GOT3 (cell line): ENCODE results near the gene RNPC3.
"Not testable (repeated sequence)": the region's sequence is repeated elsewhere in the genome, so short reads cannot be mapped to it uniquely, and the experiment has no call there.

ENCODE experiments used
- DNase-seq: peaks from one replicate; lab custom pipeline; 2025; ENCODE audit warnings: mixed read lengths; lab: John Stamatoyannopoulos, UW

Gene RNPC3

DNA sequence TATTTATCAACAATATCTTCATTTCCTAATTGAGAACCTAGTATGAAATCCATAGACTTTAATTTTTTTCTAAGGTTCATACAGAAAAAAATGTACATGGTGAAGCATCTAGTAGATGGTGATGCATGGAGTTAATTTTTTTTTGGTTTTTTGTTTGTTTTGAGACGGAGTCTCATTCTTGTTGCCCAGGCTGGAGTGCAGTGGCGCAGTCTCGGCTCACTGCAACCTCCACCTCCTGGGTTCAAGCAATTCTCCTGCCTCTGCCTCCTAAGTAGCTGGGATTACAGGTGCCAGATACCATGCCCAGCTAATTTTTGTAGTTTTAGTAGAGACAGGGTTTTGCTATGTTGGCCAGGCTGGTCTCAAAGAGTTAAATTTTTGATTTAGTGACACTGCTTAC lies 35.6 kb downstream of the RNPC3 start:
- not testable (repeated sequence) for DNase-seq

DNA sequence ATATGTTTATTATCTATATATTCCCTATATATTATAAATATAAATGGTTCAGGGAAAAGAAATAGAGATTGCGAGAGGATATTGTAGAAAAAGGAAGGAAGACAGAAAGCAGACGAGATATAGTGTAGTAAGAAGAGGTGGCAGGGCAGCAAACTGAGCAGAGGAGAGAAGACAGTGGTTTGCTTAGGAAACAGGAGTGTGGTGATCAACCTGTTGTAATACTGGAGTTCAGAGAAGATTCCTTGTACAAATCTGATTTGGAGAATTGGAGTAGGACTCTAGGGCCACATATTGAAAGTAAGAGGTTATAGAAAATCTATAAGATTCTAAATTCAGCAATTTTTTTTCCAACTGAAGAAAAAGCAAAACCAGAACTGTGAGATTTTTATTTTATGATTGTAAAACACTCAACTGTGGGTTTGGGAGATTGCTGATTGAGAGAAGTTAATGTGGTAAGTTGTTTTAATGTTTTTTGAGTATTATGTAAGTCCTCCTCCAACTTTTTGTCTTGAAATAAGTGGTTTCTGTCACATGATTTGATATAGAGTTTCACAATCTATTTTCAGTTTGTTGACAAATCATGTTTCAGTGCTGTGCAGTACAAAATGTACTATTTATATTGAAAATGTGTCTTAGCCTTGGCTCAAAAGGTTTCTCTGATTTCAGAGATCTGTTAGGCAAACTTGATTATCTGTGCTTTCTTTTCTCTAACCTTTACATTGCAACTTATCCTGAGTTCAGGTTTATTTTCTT lies 36.3 kb downstream of the RNPC3 start:
- DNase-seq: no peak

DNA sequence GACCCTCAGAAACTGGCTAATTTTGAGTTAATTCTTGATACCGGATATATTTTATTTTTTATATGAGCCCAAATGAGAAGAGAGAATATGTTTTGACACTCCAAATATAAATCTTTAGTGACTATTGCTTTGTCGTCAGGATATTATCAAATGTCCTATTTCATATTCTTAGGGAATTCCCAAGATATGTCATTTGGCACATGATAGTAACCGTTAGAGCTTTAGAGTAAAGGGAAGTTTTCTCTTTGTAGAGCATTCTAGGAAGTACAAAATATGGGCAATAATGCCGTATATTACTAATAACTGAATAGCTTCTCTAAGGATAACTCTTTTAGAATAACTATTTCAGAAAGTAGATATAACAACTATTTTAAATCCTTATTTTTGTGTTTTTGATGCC lies 37.6 kb downstream of the RNPC3 start:
- DNase-seq: no peak

DNA sequence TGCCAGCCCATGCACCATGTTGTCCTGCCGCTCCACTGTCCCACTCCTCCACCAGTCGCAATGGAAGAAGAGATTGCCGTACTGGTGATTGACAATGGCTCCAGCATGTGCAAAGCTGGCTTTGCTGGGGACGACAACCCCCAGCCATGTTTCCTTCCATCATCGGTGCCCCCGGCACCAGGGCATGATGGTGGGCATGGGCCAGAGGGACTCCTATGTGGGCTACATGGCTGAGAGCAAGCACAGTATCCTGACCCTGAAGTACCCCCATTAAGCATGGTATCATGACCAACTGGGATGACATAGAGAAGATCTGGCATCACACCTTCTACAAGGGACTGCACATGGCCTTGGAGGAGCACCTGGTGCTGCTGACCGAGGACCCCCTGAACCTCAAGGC lies 44.0 kb downstream of the RNPC3 start:
- no peak for DNase-seq

DNA sequence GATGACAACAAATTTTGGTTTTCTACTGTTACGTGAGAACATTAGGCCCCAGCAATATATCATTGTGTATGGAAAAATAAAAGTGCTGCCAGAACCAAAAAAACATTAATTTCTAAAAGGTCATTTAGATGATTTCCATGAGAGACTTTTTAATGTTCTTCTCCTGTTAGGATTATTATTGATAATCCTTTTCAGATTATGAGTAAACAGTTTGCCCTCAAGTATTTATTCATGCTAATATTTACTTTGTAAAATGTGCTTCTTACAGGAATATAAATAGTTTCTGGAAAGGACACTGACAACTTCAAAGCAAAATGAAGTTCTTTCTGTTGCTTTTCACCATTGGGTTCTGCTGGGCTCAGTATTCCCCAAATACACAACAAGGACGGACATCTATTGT lies 45.8 kb downstream of the RNPC3 start, which contains the start of gene AMY2B:
Gene AMY2B, plus strand, starts transcription at position 301 of the 400 bp plus-strand sequence. Its CDS starts 14 bp downstream, at position 315.
- DNase-seq: not testable (repeated sequence)

DNA sequence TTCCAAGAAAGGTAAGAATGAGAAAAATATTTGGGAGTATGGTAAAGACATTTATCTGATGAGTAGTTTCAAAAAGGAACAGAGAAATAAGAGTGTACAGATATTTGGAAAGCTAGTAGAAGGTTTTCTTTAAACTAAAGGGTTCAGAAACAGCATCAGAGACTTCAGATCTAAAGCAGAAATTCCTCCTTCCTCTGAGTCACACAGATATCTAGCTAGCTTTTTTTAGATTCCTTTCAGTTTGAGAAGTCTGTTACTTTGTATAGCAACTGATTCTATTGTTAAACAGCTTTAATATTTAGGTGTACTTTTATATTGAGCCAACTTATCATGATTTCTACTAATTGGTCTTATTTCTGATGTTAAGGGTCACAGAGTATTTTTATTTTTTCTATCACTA lies 50.6 kb downstream of the RNPC3 start:
- DNase-seq: no peak

DNA sequence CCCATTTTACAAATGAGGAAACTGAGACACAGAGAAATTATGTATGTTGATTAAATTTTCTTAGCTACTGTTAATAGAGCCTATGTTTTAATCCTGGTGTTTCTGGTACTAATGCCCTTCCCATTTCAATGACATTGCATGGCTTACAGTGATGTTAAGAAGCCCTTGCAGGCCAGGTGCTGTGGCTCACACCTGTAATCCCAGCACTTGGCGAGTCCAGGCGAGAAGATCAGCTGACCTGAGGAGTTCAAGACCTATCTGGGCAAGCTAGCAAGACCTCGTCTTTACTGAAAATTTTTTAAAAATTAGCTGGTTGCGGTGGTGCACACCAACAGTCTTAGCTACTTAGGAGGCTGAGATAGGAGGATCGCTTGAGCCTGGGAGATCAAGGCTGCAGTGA lies 51.3 kb downstream of the RNPC3 start:
- not testable (repeated sequence) for DNase-seq

DNA sequence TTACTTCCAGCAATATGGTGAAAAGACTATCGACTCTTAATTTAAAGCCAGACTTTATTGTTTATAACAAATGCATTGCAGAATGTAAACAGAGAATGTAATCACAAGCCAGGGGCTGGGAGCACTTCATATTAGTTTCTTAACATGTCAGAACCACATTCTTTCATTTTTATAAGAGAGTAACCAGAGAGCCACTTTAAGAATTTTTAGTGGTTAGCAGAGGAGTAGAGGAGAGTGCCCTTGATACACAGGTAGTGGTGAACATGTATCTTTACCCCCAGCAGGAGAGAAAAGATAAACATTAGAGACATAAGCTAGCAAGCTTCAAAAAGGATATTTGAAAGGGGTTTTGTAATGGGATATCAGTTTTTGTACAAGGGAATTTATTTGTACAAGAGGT lies 57.0 kb downstream of the RNPC3 start:
- no peak for DNase-seq

DNA sequence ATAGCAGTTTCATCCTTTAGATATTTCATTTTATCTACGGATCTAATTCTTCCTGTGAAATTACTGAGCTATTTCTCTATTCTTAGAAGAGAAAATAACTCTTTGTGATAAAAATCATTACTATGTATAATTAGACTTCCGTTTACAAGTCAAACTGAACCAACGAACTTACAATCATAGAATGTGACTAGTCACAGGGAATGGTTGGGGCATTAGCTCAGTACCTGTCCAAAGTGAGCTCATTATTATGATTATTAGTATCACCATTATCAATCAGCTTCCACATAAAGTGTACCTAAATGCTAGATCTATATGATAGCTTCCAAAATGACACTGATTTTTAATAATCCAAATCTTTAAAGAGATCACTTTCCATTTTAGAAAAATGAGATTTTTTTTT lies 58.4 kb downstream of the RNPC3 start:
- DNase-seq: no peak

DNA sequence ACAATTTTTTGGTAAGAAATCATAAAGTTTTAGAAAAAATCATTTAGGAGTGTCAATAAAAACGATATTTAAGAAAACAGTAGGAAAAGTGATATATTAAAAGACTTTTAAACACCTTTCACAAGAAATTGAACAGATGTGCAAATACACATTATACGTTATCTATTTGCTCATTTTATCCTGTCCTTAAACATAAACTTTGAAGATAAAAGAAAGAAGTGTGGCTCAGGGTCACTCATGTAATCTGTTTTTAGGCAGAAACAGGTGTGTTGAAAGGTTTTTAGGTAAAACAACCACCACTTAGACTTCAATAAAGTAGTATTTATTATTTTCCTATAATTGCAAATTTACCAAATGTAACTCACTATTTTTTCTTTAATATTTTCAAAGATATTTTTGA lies 59.0 kb downstream of the RNPC3 start:
- no peak for DNase-seq

DNA sequence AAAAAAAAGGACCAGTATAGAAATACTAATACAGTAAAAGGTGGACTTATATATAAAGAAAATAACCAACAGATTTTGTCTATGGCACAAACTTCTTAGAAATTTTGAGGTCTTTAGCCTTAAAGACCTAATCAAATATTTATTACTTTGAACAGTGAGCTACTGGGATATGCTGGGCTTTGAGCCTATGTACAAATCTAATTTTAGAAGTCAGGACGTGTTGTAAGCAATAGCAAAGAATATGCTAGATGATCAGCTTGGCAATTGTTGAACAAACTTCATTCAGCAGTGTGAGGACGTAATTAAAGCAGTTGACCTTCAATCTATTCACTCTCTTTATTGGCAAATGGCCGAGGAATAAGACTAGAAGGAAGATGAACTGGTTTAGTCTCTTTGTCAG lies 77.2 kb downstream of the RNPC3 start:
- DNase-seq: not testable (repeated sequence)
